Measurements from ENCODE around the gene EDC3.

The EDC3 gene

GRCh38 chr15:74626752-74627692 is 68.8 kb downstream of the EDC3 start:
- no peak for DNase-seq (ENCODE audit: low read depth in 2 of 2)

- no peak for DNase-seq (ENCODE audit: low read depth in 2 of 2)
Observed at GRCh38 chr15:74626336-74626735, 69.5 kb downstream of the EDC3 start.

- DNase-seq (ENCODE audit: low read depth in 2 of 2): no peak
Observed at GRCh38 chr15:74625693-74626092, 70.1 kb downstream of the EDC3 start.

DNA sequence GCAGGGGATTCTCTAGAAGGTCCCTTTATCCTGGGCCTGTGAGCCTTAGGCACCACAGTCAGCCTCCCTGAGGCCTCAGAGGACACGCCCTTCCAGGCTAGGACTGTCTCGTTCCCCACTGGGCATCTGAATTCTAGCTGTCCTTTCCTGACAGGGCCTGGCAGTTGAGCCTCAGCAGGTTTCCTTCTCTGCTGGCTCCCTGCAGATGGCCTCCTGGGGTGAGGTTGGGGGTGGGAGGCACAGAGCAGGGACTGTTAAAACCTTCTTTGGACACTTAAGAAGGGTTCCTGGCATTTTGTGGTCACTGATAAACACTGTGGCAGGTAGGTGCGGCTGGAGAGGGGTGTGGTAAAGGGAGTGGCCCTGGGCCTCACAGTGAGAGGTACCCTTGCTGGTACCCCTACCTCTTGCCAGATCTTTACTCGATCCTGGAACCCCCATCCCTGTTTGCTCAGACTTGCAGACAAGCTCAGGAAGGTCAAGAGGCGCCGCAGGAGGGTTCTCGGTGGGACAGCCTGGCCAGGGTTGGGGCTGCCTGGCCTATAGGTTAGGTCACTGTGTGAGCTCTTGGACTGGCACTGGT is 71.7 kb downstream of the EDC3 start:
- DNase-seq (ENCODE audit: low read depth in 2 of 2): no peak

GRCh38 chr15:74622758-74623157 is 73.1 kb downstream of the EDC3 start:
- DNase-seq (ENCODE audit: low read depth in 2 of 2): no peak

DNA sequence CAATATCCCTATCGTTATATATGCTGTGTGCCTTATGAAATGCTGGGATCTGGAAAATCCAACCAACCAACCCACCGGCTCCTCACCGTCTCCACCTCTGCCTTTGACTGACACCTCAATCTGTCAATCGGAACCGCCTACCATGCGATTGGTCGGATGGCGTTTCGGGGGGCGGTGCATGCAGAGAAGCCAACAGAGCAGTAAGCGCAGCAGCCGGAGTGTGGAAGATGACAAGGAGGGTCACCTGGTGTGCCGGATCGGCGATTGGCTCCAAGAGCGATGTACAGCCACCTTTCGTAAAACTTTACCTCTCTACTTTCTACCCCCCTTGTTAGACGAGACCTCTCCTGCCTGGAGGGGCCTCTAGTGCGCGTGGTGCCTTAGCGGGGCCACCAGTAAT is 73.9 kb downstream of the EDC3 start:
- DNase-seq (ENCODE audit: low read depth in 2 of 2): no peak

DNA sequence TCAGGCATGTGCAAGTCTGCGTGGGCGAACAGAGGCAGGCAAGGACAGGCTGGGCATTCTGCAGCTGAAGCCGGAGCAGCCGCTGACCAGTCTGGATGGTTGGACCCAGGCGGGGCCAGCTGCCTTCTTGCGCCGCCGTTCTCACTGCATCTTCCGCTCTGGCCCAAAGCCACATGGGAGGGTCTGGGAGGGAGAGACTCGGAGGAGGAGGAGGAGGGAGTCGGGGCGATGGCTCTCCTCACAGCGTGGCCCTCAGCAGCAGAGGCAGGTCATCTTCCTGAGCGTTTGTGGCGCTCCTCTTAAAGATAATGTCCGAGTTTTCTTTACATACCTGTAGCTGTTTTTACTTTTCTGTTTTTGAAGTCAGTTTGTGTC is 74.3 kb downstream of the EDC3 start:
- DNase-seq (ENCODE audit: low read depth in 2 of 2): no peak

DNA sequence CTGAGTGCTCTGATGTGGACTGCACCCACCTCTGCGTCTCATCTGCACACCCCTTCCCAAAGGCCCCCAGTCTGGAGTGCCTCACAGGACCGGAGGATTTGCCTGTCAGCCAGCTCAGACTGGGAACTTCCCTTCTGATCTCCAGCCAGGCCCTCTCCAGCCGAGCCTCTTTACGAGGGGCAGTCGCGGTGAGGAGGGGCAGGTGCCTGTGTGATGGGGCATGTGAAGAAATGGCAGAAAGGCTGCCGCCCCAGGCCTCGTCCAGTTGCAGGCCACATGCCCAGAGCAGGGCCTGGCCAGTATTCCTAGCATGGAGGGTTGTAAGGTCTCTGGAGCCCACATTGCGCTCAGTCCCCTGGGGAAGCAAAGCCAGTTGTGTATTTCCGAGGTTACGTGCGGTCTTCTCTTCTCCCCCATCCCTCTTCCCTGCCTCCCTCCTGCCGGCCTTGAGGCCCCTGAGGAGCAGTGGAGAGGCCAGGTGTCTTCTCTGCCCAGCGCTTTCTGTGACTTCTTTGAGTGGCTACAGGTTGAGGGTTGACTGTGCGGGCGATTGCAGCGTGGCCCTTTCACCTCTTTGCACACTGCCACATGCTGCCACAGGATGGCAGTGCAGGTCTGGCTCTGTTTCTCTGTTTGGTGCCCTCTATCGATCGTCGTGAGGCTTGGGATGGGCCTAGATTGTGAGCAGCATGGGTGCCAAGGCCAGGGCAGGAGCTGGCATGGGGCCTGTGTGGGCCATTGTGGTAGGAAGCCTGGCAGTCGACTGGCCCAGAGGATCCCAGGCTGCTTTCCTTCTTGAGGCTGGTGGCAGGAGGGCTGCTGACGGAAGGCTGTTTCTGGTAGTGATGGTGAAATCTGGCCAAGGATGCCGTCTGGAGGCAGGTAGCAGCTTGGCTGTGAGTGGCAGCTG is 74.9 kb downstream of the EDC3 start:
- peak; percentile 63 to 70 for DNase-seq (ENCODE audit: low read depth in 2 of 2)

DNA sequence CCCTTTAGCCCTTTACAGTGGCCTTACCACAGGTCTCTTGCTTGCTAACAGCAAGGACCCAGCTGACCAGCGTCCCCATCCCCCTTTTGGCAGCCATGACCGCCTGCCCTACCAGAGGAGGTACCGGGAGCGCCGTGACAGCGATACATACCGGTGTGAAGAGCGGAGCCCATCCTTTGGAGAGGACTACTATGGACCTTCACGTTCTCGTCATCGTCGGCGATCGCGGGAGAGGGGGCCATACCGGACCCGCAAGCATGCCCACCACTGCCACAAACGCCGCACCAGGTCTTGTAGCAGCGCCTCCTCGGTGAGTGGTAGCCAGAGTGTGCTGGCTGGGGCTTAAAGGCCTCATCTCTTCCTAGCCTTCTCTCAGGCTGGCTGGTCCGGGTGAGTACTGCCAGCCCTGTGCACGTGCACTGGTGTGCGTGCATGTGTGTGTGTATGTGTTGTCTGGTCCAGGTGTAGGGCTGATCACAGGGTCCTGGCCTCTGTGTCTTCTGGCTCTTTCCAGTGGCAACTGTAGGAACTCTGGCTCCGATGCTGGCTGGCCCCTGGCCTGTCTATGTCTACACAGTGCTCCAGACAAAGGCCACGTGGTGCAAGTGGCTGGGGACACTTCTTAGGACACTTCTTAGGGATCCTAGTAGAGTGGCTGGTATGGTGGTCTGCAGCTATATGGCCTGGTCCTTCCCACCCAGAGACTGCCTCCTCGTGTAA is 75.7 kb downstream of the EDC3 start:
- DNase-seq (ENCODE audit: low read depth in 2 of 2): no peak

DNA sequence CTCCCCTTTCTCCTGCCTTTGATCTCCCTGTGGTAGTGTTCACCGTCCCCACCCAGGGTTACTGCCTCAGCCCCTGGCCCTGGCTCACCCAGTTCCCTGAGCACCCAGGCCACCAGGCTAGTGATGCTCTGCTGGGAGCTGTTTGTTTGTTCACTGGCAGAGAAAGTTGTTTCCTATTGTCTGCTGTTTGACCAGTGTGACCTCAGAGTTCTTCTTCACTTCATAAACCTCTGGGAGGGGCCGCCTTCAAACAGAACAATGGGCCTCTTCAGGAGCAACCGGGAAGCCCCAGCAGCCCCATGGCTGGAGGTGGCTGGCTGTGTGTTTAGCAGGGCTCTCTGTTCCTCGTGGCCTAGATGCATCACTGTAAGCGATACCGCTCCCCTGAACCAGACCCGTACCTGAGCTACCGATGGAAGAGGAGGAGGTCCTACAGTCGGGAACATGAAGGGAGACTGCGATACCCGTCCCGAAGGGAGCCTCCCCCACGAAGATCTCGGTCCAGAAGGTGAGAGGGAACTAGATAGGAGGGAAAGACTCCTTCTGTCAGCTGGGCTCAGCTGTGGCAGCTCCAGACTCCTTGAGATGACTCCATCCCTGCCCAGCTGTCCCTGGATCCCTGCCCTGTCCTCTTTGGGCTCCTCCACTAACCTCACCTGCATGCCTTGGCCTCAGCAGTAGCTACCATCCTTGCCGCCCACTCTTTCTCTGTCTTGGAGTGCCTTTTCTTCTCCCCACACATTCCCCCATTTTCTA is 76.8 kb downstream of the EDC3 start:
- DNase-seq (ENCODE audit: low read depth in 2 of 2): no peak

- DNase-seq (ENCODE audit: low read depth in 2 of 2): no peak
Observed at GRCh38 chr15:74616996-74617395, 78.8 kb downstream of the EDC3 start.

DNA sequence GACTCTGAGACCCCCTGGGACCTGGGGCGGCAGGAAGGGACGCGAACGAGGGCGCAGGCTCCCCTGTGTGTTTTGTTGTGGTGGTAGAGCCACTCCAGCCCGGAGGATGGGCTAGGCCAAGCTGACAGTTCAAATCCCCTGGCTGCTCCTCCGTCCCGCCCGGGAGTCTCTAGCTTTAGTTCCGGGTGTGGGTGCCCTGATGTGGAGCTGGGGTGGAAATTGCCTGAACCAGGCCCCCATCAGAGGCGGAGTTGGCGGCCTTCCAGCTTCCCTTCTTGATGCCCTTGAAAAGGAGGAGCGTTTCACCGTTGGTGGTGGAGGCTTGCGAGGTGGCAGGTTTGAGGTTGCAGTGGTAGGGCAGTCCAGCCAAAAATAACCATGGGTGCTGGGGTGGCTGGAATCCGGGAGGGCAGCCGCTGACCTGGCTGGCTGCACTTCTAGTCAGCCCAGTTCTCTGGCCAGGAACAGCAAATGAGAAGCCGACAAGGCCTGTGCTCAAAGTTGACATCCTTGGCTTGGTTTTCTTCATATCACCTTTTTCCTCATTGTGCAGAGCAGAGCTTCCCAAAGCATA is 79.4 kb downstream of the EDC3 start:
- DNase-seq (ENCODE audit: low read depth in 2 of 2): peak; percentile 48 to 53

- DNase-seq (ENCODE audit: low read depth in 2 of 2): peak; percentile 96 to 98
Observed at GRCh38 chr15:74615508-74616365, 80.1 kb downstream of the EDC3 start, which contains the start of gene CLK3. CLK3 (plus strand) TSS chr15:74615836; CDS start chr15:74619197, 3,361 bp downstream.

DNA sequence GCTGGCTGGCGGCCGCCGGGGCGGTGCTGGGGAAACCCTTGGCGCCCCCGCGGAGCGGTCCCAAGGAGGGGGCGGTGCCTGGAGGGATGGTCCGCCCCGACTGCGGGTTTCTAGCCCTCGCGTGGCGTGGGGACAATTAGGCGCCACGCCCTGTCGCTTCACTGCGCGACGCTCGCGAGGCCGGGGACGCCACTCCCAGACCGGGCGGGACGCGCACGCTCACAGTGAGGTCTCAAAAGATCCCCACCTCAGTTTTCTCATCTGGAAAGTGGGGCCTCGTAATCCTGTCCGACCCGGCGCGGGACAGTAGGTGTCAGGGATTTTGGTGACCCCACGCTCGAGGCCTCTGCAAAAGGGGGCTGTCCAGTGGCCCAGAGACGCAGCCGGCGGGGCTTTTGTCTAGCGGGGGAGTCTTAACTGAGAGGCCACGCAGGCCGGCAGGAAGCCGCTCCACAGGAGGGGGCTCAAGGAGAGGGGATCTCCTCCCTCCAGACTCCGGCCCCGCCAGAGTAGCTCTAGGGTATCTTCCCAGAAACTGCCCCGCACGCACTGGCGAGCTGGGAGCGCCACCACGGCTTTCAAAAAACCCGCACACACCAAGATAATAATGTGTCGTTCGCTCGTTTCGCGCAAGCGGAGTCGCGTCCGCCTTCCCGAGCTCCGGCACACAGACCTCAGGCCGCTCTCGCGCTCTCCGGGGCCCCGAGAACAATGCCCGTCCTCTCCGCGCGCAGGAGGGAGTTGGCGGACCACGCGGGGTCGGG is 80.9 kb downstream of the EDC3 start:
- peak; percentile 67 to 81 for DNase-seq (ENCODE audit: low read depth in 2 of 2)

DNA sequence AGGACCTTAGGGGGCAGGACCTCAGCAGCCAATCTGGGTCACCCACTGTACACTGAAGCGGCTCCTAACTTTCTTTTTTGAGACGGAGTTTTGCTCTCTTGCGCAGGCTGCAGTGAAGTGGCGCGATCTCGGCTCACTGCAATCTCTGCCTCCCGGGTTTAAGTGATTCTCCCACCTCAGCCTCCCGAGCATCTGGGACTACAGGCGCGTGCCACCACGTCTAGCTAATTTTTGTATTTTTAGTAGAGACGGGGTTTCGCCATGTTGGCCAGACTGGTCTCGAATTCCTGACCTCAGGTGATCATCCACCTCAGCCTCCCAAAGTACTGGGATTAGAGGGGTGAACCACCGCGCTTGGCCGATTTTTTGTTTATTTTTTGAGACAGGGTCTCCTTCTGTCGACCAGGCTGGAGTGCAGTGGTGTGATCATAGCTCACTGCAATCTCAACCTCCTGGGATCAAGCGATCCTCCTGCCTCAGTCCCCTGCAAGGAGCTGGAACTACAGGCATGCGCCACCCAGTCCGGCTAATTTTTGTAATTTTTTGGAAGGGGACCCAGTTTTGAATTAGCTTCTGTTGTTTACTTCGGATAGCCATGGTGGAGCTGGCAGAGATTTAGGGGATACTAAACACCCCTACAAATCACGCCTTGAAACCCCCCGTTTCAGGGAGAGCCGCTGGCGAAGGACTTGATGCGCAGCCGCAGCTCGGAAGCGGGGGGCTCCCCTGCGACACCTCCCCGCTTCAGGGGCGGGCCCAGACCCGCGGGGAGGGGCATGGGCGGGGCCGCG is 81.7 kb downstream of the EDC3 start:
- no peak for DNase-seq (ENCODE audit: low read depth in 2 of 2)

GRCh38 chr15:74613089-74613952 is 82.5 kb downstream of the EDC3 start:
- DNase-seq (ENCODE audit: low read depth in 2 of 2): no peak

DNA sequence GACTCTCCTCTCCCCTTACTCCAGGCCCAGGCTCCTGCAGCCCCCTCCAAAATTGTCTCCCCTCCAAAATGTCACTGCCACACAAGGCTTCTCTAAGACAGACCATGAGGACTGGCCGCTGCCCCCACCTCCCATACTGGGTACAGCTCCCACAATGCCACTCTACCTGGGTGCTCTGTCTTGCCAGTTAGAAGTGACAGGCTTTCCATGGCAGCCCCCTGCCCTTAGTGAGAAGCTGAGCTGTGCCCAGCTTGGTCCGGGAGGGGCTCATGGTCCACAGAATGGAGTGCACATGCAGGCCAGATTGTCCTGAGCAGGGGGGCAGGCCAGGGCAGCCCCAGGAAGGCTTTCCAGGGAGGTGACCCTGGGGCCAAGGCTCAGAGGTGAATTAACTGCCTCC is 83.1 kb downstream of the EDC3 start:
- no peak for DNase-seq (ENCODE audit: low read depth in 2 of 2)

Measured in stimulated activated CD4-positive, alpha-beta T cell treated with anti-CD3 and anti-CD28 coated beads, Interleukin-4, amount 100 ng/mL, for 48 hours (primary cell).